ENCODE measurements around the gene FASN.

GRCh38 chr17:82047379-82047778 is 50.7 kb downstream of the FASN start:
- no peak for TF ChIP-seq POLR2AphosphoS5 (IDR thresholded peaks at IDR 0.05; ENCODE audit: borderline replicate concordance, low read depth, low read length)
- TF ChIP-seq EZH2 (IDR thresholded peaks at IDR 0.05) = no peak
